Large intestine (tissue), 12 donors: ENCODE measurements around the gene CES2. TPM values are rescaled to one million over a fixed set of nuclear protein-coding genes. Genes with fewer than 3 reads are reported as not detected.

Experiments used
- DNase-seq, 2 donors: peaks; one replicate each; pipeline versions ENCODE4 v3.0.0 to v3.0.0-alpha.2; 2013
- H3K27ac ChIP-seq: one replicate; pipeline ENCODE4 v1.5.1; 2013; ENCODE audit warnings: low read length
- H3K27me3 ChIP-seq: 2 replicates; pipeline ENCODE4 v1.6.1; 2013; ENCODE audit warnings: low read length; ENCODE audit not compliant: control insufficient read depth, insufficient read depth
- H3K36me3 ChIP-seq: 2 replicates; pipeline ENCODE4 v1.6.1; 2013; ENCODE audit warnings: low read length; ENCODE audit not compliant: control insufficient read depth, insufficient read depth
- H3K4me1 ChIP-seq: one replicate; pipeline ENCODE4 v1.6.1; 2013; ENCODE audit warnings: low read length; ENCODE audit not compliant: control insufficient read depth, insufficient read depth
- H3K4me3 ChIP-seq: one replicate; pipeline ENCODE4 v1.5.1; 2013; ENCODE audit warnings: low read length
- H3K9me3 ChIP-seq: one replicate; pipeline ENCODE4 v1.6.1; 2013; ENCODE audit warnings: mild to moderate bottlenecking, low read depth, low read length, moderate library complexity; ENCODE audit not compliant: control insufficient read depth
- WGBS: methylation state at CpG from one replicate; pipeline ENCODE4 v1.1.5; 2013; ENCODE audit warnings: low lambda C conversion rate; ENCODE audit not compliant: insufficient coverage; 5-methylcytosine and 5-hydroxymethylcytosine counted together
- long read RNA-seq, 11 donors: transcript quantifications; one replicate each; lab custom pipeline, GENCODE V29; 2026
- polyA plus RNA-seq: library from polyadenylated mRNA; unstranded; fragments of 120-200 nt; gene quantifications from one replicate; pipeline ENCODE4 v1.2.1, GENCODE V29; 2013

CES2 gene
- polyA plus RNA-seq, result 181 TPM
- long read RNA-seq, donor 1, transcript CES2-202 (12 exons, 3,868 nt), result minor isoform, 7 of 67 reads
- long read RNA-seq, donor 1, transcript CES2-201 (12 exons, 3,927 nt), result major isoform, 32 of 67 reads
- long read RNA-seq, donor 1, partial matches to known transcripts, result 27 of 67 reads
- long read RNA-seq, donor 1, other reads (novel, unspliced or antisense), result 0 of 67 reads
- long read RNA-seq, donor 2, transcript CES2-201 (12 exons, 3,927 nt), result major isoform, 48 of 175 reads
- long read RNA-seq, donor 2, transcript CES2-202 (12 exons, 3,868 nt), result minor isoform, 13 of 175 reads
- long read RNA-seq, donor 2, partial matches to known transcripts, result 110 of 175 reads
- long read RNA-seq, donor 2, other reads (novel, unspliced or antisense), result 0 of 175 reads
- long read RNA-seq, donor 3, result 0 reads
- long read RNA-seq, donor 4, transcript CES2-201 (12 exons, 3,927 nt), result major isoform, 11 of 14 reads
- long read RNA-seq, donor 4, partial matches to known transcripts, result 0 of 14 reads
- long read RNA-seq, donor 4, other reads (novel, unspliced or antisense), result 0 of 14 reads
- long read RNA-seq, donor 5, transcript CES2-201 (12 exons, 3,927 nt), result major isoform, 10 of 22 reads
- long read RNA-seq, donor 5, partial matches to known transcripts, result 7 of 22 reads
- long read RNA-seq, donor 5, other reads (novel, unspliced or antisense), result 0 of 22 reads
- long read RNA-seq, donor 6, transcript CES2-202 (12 exons, 3,868 nt), result minor isoform, 13 of 158 reads
- long read RNA-seq, donor 6, transcript CES2-208 (2 exons, 500 nt), result minor isoform, 5 of 158 reads
- long read RNA-seq, donor 6, transcript CES2-201 (12 exons, 3,927 nt), result major isoform, 69 of 158 reads
- long read RNA-seq, donor 6, partial matches to known transcripts, result 62 of 158 reads
- long read RNA-seq, donor 6, other reads (novel, unspliced or antisense), result 5 of 158 reads
- long read RNA-seq, donor 7, transcript CES2-201 (12 exons, 3,927 nt), result major isoform, 10 of 11 reads
- long read RNA-seq, donor 7, partial matches to known transcripts, result 0 of 11 reads
- long read RNA-seq, donor 7, other reads (novel, unspliced or antisense), result 0 of 11 reads
- long read RNA-seq, donor 8, transcript CES2-201 (12 exons, 3,927 nt), result major isoform, 68 of 165 reads
- long read RNA-seq, donor 8, transcript CES2-202 (12 exons, 3,868 nt), result minor isoform, 6 of 165 reads
- long read RNA-seq, donor 8, partial matches to known transcripts, result 82 of 165 reads
- long read RNA-seq, donor 8, other reads (novel, unspliced or antisense), result 0 of 165 reads
- long read RNA-seq, donor 9, transcript CES2-202 (12 exons, 3,868 nt), result minor isoform, 5 of 100 reads
- long read RNA-seq, donor 9, transcript CES2-201 (12 exons, 3,927 nt), result major isoform, 43 of 100 reads
- long read RNA-seq, donor 9, partial matches to known transcripts, result 42 of 100 reads
- long read RNA-seq, donor 9, other reads (novel, unspliced or antisense), result 6 of 100 reads
- long read RNA-seq, donor 10, transcript CES2-208 (2 exons, 500 nt), result minor isoform, 6 of 148 reads
- long read RNA-seq, donor 10, transcript CES2-202 (12 exons, 3,868 nt), result minor isoform, 14 of 148 reads
- long read RNA-seq, donor 10, transcript CES2-201 (12 exons, 3,927 nt), result major isoform, 76 of 148 reads
- long read RNA-seq, donor 10, partial matches to known transcripts, result 51 of 148 reads
- long read RNA-seq, donor 10, other reads (novel, unspliced or antisense), result 0 of 148 reads
- long read RNA-seq, donor 11, transcript CES2-201 (12 exons, 3,927 nt), result major isoform, 30 of 61 reads
- long read RNA-seq, donor 11, partial matches to known transcripts, result 17 of 61 reads
- long read RNA-seq, donor 11, other reads (novel, unspliced or antisense), result 5 of 61 reads

DNA sequence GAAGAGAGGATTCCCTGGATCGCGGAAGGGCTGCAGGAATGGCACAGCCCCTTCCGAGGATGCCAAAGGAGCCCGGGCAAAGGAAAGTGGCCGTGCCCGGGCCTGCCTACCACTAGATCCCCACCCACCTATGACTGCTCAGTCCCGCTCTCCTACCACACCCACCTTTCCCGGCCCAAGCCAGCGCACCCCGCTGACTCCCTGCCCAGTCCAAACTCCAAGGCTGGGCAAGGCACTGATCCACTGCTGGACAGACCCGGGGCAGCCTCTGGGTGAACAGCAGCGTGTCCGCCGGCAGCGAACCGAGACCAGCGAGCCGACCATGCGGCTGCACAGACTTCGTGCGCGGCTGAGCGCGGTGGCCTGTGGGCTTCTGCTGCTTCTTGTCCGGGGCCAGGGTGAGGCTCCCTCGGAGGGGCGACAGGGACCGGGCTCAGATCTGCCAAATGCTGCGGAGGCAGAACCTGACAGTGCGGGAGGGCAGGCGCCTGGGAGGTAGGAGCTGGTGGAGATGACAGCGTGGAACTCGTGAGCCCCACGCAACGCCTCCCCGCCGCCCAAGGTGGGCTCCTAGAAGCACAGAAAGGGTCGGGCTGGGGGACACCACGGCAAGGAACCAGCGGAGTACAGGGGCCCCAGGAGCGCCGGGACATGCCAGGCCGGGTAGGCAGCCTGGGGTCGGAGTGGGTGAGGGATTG is at the start of gene CES2:
Gene CES2, plus strand, starts transcription at position 203 of the 698 bp plus-strand sequence. Its CDS starts 120 bp downstream, at position 323.
- Histone ChIP-seq H3K9me3 (no peaks in the 10 kb centered on the region), H3K4me3 (peak within 1 kb of the TSS; percentile 93), H3K4me1 (peaks cover 41% of the 10 kb centered on the region), H3K36me3 (peaks cover 39% of the 10 kb centered on the region), H3K27me3 (no peaks in the 10 kb centered on the region), H3K27ac (peak within 1 kb of the TSS; percentile 96)
- DNase-seq, result peak; percentile 85 to 90
- no CpG with 5 or more reads among the region's 44 CpGs for WGBS

GRCh38 chr16:66886321-66886720 is 49.0 kb upstream of the CES2 start:
- no peaks in the 10 kb centered on the region for H3K27me3 ChIP-seq
- H3K36me3 ChIP-seq, result peaks cover 24% of the 10 kb centered on the region
- no peak overlapping the region for H3K4me3 ChIP-seq
- H3K9me3 ChIP-seq, result no peaks in the 10 kb centered on the region
- peaks cover 5% of the 10 kb centered on the region for H3K4me1 ChIP-seq
- no peak for DNase-seq
- 60% methylated on average over 1 of the region's 2 CpGs for WGBS
- no peak overlapping the region for H3K27ac ChIP-seq

DNA sequence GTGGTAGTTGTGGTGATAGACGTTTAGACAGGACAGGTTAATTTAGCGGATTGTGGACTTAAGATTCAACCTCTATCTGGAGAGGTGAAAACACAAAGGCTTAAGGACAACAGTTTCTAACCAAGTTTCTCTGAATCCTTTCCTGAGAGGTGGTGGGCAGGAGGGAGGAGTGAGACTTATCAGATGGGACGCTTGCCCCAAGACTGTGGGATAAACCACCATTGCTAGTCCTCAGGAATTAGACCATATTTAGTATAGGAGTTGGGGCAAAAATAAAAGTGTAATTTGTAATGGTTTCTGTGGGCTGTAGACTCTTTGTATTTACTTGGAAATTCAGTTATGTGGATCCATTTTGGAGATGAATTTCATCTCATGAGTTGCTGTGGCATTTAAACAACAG is 48.4 kb upstream of the CES2 start:
- no peaks in the 10 kb centered on the region for H3K27me3 ChIP-seq
- DNase-seq, result no peak
- no peaks in the 10 kb centered on the region for H3K9me3 ChIP-seq
- WGBS, result 100% methylated on average over 1 of the region's 3 CpGs
- no peak overlapping the region for H3K27ac ChIP-seq
- no peaks in the 10 kb centered on the region for H3K4me1 ChIP-seq
- H3K36me3 ChIP-seq, result peaks cover 24% of the 10 kb centered on the region
- no peak overlapping the region for H3K4me3 ChIP-seq

GRCh38 chr16:66888647-66889615 is 46.4 kb upstream of the CES2 start:
- 93% methylated on average over 2 of the region's 6 CpGs for WGBS
- no peaks in the 10 kb centered on the region for H3K27me3 ChIP-seq
- H3K9me3 ChIP-seq, result no peaks in the 10 kb centered on the region
- peaks cover 21% of the 10 kb centered on the region for H3K36me3 ChIP-seq
- no peak overlapping the region for H3K27ac ChIP-seq
- H3K4me3 ChIP-seq, result no peak overlapping the region
- no peak for DNase-seq
- no peaks in the 10 kb centered on the region for H3K4me1 ChIP-seq

DNA sequence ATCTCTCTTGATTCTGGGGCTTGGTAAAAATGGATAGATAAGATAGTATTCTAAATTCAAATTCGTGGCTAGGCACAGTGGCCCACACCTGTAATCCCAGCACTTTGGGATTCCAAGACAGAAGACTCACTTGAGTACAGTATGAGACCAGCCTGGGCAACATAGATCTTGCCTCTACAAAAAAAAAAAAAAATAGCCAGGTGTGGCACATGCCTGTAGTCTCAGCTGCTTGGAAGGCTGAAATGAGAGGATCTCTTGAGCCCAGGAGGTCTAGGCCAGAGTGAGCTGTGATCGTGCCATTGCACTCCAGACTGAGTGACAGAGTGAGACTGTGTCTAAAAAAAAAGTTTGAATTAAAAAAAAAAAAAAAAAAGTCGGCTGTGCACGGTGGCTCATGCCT is 45.7 kb upstream of the CES2 start:
- H3K4me1 ChIP-seq, result no peaks in the 10 kb centered on the region
- no CpG with 5 or more reads among the region's 4 CpGs for WGBS
- no peaks in the 10 kb centered on the region for H3K27me3 ChIP-seq
- no peaks in the 10 kb centered on the region for H3K9me3 ChIP-seq
- no peak for DNase-seq
- peaks cover 16% of the 10 kb centered on the region for H3K36me3 ChIP-seq
- no peak overlapping the region for H3K27ac ChIP-seq
- no peak overlapping the region for H3K4me3 ChIP-seq

- WGBS, result 100% methylated on average over 1 of the region's 2 CpGs
- DNase-seq, result no peak
- Histone ChIP-seq H3K27me3 (no peaks in the 10 kb centered on the region), H3K27ac (no peak overlapping the region), H3K36me3 (peaks cover 6% of the 10 kb centered on the region), H3K4me3 (no peak overlapping the region), H3K9me3 (no peaks in the 10 kb centered on the region), H3K4me1 (peaks cover 6% of the 10 kb centered on the region)
Measured at GRCh38 chr16:66890799-66891198, 44.5 kb upstream of the CES2 start.

DNA sequence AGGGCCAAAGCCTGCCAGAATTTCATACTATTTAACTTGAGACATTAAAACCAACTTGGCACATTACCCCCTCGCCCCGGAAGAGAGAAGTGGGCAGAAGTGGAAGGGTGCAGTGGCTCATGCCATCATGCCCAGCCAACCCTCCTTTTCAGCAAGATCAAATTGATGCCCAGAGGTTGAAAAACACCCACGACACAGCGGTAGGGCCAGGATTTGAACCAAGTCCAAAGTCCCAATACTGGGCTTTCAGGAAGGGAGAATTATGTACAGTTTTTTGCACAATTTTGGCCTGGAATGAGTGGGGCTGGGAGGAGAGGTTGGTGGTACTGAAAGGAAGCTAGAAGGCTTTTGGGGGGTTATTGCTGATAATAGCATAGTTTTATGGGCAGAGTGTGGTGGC is 44.0 kb upstream of the CES2 start:
- Histone ChIP-seq H3K9me3 (no peaks in the 10 kb centered on the region), H3K4me1 (peaks cover 11% of the 10 kb centered on the region), H3K4me3 (no peak overlapping the region), H3K36me3 (peaks cover 4% of the 10 kb centered on the region), H3K27me3 (no peaks in the 10 kb centered on the region), H3K27ac (no peak overlapping the region)
- WGBS, result no CpG with 5 or more reads among the region's 4 CpGs
- no peak for DNase-seq

GRCh38 chr16:66891797-66892196 is 43.5 kb upstream of the CES2 start:
- peaks cover 4% of the 10 kb centered on the region for H3K36me3 ChIP-seq
- no peak overlapping the region for H3K27ac ChIP-seq
- no peaks in the 10 kb centered on the region for H3K27me3 ChIP-seq
- WGBS, result no CpG with 5 or more reads among the region's 6 CpGs
- H3K4me3 ChIP-seq, result no peak overlapping the region
- no peak for DNase-seq
- no peaks in the 10 kb centered on the region for H3K9me3 ChIP-seq
- H3K4me1 ChIP-seq, result peaks cover 15% of the 10 kb centered on the region
